Activated T-cell treated with anti-CD3 and anti-CD28 coated beads, Interleukin-2, amount 50 U/mL, for 4 hours (primary cell): Measurements from ENCODE around the gene BCAR1. TPM values are rescaled to one million over a fixed set of nuclear protein-coding genes. Genes with fewer than 3 reads are reported as not detected.
"Not testable (repeated sequence)": the region's sequence is repeated elsewhere in the genome, so short reads cannot be mapped to it uniquely, and the experiment has no call there.

Experiments
- ATAC-seq, 2 donors: fragments of 200-7000 bp; cut with Tn5 transposase; one replicate each; pipeline ENCODE4 v1.10.0; 2021
- DNase-seq: peaks from one replicate; pipeline ENCODE4 v3.0.0-alpha.2; 2020
- H3K27me3 Mint-ChIP-seq: one replicate; pipeline ENCODE4 v1.8.0; 2021; ENCODE audit warnings: low read depth, mixed read lengths
- H3K36me3 Mint-ChIP-seq: one replicate; pipeline ENCODE4 v1.8.0; 2022; ENCODE audit warnings: mixed read lengths; ENCODE audit not compliant: insufficient read depth
- H3K4me1 Mint-ChIP-seq: one replicate; pipeline ENCODE4 v1.8.0; 2021; ENCODE audit warnings: low read depth, mixed read lengths
- H3K4me3 Mint-ChIP-seq: one replicate; pipeline ENCODE4 v1.8.0; 2021; ENCODE audit warnings: mild to moderate bottlenecking, moderate library complexity, mixed read lengths
- H3K9me3 Mint-ChIP-seq: one replicate; pipeline ENCODE4 v1.8.0; 2021; ENCODE audit warnings: mixed read lengths
- total RNA-seq, 3 donors: library from RNA; stranded (reverse); gene quantifications; one replicate each; pipeline ENCODE4 v1.2.1, GENCODE V29; 2021

Gene BCAR1
- total RNA-seq, 3 donors from 2014 or later = 1.5 to 4.3 (median 2.9) TPM

DNA sequence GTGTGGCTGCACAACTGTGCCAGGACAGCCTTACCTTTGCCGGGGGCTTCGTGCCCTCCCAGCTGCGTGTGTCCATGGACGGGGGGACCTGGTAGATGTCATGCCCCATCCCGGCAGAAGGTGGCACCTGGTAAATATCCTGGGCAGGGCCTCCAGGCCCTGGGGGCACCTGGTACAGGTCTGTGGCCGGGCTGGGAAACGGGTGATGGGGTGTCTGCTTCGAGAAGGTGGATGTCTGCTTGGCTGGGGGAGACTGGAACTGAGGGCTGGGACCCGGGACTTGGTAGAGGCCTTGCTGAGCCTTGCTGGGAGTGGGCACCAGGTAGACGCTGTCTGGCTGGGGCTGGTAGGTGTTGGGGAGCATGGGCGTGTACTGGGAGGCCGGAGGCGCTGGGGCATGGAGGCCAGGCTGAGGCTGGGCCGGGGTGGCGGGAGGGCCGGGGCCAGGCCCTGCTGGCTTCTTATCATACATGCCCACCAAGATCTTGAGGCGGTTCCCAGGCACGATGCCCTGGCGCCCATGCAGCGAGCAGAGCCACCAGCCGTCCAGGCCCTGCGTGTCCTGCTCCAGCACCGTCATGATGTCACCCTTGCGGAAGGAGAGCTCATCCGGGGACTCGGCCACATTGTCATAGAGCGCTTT, 8.9 kb downstream of the BCAR1 start:
- not testable (repeated sequence) for H3K27me3 Mint-ChIP-seq, H3K9me3 Mint-ChIP-seq, H3K36me3 Mint-ChIP-seq, DNase-seq, H3K4me3 Mint-ChIP-seq, H3K4me1 Mint-ChIP-seq, ATAC-seq

DNA sequence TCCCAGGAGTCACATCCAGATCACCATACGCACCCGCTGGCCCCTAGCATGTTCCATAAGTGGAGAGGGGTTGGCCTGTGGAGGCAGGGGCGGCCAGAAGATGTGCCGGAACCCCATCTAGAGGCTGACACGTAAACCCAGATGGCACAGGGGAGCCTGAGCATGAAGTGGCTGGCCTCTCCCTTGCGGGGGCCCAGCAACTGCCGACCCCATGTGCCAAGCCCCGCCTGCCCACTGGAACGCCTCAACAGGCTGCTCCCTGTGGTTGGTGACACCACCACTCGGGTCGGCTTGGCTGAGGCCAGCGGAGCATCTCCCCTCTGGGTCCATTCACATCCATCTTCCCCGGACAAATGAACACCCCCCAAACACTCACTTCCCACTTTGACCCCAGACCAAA, 9.5 kb downstream of the BCAR1 start:
- ATAC-seq (no peak), DNase-seq (no peak)
- Mint-ChIP-seq H3K4me3 (no peak overlapping the region), H3K9me3 (no peaks in the 10 kb centered on the region), H3K27me3 (no peaks in the 10 kb centered on the region), H3K4me1 (no peaks in the 10 kb centered on the region), H3K36me3 (no peaks in the 10 kb centered on the region)

DNA sequence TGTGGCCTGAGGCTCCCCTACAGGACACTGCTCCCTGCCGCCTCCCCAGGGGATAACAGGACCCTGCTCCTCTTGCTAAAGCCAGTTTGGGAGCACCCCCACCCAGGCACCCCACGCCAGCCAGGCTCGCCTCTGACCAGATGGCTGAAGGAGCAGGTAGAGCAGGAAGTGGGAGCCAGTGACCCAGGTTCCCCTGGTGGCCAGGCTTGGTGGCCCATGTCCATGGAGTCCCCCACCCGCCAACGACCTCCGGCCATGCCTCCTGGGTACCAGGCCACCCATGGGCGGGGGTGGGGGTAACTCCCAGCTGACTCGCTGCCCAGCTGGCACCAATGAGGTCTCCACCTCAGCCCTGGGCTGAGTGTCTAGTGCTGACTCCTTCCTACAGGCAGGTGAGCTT, 10.0 kb downstream of the BCAR1 start:
- Mint-ChIP-seq H3K4me3 (no peak overlapping the region), H3K36me3 (no peaks in the 10 kb centered on the region), H3K9me3 (no peaks in the 10 kb centered on the region), H3K4me1 (no peaks in the 10 kb centered on the region), H3K27me3 (no peaks in the 10 kb centered on the region)
- DNase-seq (no peak), ATAC-seq (no peak)

DNA sequence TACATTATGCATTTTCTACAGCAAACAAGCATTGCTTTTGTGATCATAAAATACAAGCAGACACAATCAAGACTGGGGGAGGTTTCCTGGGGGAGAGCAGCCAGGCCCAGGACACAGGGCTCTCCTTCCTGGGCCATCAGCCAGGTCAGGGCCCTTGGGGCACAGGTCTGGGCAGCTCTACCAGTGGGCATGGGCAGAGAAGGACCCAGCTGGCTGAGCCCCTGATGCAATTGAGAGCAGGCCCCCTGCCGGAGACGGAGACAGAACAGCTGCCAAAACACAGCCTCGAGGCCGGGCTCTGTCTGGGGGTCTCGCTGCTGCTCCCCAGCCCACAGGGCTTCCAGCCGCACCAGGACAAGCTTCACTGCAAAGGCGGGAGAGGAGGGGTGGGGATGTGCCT, 10.8 kb downstream of the BCAR1 start:
- not testable (repeated sequence) for DNase-seq, H3K36me3 Mint-ChIP-seq, H3K4me3 Mint-ChIP-seq, H3K4me1 Mint-ChIP-seq, ATAC-seq, H3K27me3 Mint-ChIP-seq, H3K9me3 Mint-ChIP-seq

DNA sequence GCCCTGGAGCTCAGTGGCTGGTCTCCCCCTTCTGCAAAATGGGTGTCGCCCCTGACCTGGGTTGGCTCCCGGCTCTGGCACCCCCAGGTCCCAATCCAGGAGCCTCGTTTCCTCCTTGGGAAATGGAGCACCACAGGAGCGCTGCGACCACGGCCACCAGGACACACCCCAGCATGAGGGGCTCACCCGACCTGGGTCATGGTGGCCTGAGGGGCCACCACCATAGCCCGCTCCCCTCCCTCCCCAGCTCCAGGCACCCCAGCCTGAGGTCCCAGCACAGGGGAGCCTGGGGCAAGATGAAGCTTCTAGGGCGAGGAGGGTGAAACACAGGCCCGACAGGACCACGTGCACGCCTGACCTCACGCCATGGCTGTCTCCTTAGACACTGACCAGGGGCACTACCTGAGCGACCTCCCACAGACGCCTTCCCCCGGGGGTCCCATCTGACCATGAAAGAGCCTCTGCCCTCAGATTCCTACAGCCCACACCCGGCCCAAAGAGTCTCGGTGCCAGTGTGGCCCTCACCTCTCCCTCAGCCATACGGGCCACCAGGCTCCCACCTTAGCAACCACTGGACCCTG, 11.8 kb downstream of the BCAR1 start:
- ATAC-seq (no peak), DNase-seq (no peak)
- Mint-ChIP-seq H3K27me3 (no peaks in the 10 kb centered on the region), H3K4me3 (no peak overlapping the region), H3K4me1 (no peaks in the 10 kb centered on the region), H3K9me3 (no peaks in the 10 kb centered on the region), H3K36me3 (no peaks in the 10 kb centered on the region)

DNA sequence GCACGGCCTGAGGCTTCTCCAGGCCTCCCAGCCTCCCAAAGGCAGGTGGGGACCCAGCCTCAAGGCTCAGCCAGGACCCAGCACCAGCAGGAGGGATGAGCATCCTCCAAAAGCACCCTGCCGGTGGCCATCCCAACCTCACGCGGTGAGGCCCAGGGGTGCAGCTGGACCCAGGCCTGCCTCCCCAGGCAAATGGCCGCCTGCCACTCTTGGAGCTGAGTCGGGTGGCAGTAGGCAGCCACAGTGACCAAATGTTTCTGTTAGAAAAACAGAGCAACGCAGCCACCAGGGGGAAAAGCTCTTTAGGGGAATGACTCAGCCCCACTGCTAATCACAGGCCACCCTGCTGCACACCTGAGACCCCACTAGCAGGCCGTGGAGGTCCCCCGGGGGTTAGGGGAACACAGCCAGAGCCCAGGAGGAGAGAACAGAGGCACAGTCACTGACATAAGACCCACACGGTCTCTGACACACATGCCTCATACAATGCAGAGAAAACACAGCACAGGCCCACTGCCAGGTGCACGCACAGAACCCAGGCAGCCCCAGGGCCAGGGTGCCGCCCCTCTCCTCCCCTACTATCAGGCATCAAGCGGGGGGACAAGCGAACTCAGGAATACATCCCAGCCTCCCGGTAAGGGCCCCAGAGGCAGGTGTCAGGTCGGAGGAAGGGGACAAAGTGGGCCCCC, 12.4 kb downstream of the BCAR1 start:
- Mint-ChIP-seq H3K4me1 (no peaks in the 10 kb centered on the region), H3K9me3 (no peaks in the 10 kb centered on the region), H3K4me3 (no peak overlapping the region), H3K36me3 (no peaks in the 10 kb centered on the region), H3K27me3 (no peaks in the 10 kb centered on the region)
- DNase-seq (no peak), ATAC-seq (no peak)

DNA sequence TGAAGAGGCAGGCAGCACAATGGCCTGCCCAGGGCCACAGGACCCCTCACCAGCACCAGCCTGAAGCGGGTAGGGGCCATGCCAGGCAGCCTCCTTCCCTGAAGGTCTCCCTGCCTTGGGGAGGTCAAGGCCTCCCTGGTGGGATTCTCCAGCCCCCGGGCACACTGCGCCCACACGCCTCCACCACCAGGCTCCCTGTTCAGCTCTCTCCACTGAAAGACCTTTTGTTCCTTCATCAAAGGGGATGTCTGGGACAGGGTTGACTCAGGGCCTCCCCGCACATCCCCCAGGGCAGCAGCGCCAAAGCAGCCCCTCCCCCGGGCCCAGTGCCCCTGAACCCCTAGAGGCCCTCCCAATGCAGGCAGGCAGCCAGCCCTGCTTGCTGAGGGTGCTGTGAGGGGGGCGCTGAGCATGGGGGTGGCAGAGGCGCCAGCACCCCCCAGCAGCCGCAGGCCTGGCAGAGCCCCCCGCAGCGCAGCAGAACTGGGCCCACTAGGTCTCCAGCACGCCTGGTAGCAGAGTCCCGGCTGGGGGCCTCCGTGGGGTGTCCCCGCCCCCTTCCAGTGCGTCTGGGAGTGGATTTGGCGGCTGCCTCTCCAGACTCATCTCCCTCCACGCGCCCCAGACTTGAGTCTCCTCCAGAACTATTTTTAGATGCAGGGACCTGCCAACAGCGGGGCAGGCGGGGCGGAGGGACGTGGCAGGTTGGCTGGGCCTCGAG, 13.1 kb downstream of the BCAR1 start:
- Mint-ChIP-seq H3K27me3 (no peaks in the 10 kb centered on the region), H3K4me1 (peaks cover 1% of the 10 kb centered on the region), H3K9me3 (no peaks in the 10 kb centered on the region), H3K36me3 (no peaks in the 10 kb centered on the region), H3K4me3 (no peak overlapping the region)
- DNase-seq (no peak), ATAC-seq (no peak)

DNA sequence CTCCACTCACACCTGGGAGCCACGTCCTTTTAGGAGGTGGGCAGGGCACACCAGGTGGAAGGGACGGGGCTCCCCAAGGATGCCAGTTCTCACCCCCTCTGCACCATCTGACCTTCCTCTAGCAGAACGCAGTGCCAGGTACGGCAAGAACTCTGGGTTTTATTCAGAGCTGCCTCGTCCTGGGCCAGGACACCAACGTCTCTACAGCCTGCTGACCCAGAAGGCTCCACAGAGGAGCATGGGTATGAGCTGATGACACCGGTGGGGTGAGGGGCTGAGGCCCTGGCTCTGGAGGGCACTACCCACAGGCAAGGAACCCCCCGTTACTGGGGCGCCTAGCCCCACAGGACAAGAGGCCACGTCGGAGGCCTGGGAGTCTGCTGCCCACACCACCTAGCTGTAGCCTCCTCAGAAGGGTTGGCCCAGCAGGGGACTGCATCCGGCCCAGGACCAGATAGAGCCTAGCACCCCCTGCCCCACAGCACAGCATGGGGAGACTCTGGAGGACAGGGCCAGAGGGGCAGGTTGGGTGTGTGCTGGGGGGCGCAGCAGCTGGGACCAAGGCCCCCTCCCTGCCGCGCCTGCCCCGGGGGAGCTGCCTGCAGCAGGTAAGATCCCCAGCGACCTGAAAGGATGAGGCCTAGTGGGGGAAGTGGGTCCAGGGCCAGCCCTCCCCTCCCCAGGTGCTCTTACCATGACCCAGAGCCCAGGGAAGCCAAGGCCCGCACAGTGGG, 13.9 kb downstream of the BCAR1 start:
- no peaks in the 10 kb centered on the region for H3K9me3 Mint-ChIP-seq
- H3K36me3 Mint-ChIP-seq = no peaks in the 10 kb centered on the region
- ATAC-seq (no peak), DNase-seq (no peak)
- H3K4me3 Mint-ChIP-seq = no peak overlapping the region
- no peaks in the 10 kb centered on the region for H3K27me3 Mint-ChIP-seq
- H3K4me1 Mint-ChIP-seq = peaks cover 1% of the 10 kb centered on the region

DNA sequence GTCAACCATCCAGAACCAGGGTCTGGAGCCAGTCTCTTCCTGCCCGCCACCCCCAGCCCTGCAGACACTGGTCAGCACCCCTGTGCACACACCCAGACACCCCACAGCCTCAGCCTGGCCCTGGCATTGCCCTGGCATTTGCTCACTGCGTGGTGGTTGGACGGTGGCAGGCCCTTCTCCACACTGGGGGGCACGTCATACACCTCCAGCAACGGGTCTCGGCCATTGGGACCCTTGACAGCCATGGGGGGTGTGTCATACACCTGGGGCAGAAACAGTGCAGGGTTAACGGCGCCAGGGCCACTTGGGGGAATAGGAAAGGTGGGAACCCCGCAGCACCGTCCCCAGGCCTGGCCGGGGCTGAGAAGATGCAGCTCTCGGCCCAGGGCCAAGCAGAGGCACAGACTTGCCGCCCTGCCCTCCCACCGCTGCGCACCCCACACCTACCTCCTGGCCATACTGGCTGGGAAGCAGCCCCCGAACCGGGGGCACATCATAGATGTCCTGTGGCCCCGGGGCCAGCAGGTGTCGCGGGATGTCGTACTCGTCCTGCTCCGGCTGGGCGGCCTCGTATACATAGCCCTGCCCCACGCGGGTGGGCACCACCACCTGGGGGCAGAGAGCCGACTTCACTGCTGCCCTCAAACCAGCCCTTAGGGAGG, 14.6 kb downstream of the BCAR1 start:
- no peaks in the 10 kb centered on the region for H3K36me3 Mint-ChIP-seq
- no peaks in the 10 kb centered on the region for H3K9me3 Mint-ChIP-seq

DNA sequence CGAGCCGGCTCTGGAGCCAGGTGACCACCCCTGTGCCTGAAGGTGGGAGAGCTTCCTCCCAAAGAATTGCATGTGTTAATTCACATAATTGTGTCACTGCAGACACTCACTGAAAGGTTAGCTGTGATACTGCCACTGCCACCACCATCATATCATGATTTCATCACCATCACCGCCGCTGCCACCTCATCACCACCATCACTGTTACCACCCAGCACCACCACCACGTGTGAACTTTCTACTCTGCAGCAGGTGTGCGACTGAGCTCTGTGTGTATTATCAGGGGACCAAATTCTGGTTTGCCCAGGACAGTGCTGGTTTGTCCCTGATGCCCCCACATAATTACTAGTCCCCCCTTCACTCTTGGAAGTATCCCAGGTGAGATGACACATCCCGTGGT, 15.2 kb downstream of the BCAR1 start:
- Mint-ChIP-seq H3K27me3 (peaks cover 4% of the 10 kb centered on the region), H3K4me1 (peaks cover 1% of the 10 kb centered on the region), H3K4me3 (no peak overlapping the region), H3K9me3 (no peaks in the 10 kb centered on the region), H3K36me3 (no peaks in the 10 kb centered on the region)
- ATAC-seq (peak; percentile 59 to 75), DNase-seq (no peak)

More for the DNA sequence above, 14.6 kb downstream of the BCAR1 start:
- DNase-seq = no peak
- peaks cover 1% of the 10 kb centered on the region for H3K4me1 Mint-ChIP-seq
- no peaks in the 10 kb centered on the region for H3K27me3 Mint-ChIP-seq
- no peak for ATAC-seq
- no peak overlapping the region for H3K4me3 Mint-ChIP-seq

DNA sequence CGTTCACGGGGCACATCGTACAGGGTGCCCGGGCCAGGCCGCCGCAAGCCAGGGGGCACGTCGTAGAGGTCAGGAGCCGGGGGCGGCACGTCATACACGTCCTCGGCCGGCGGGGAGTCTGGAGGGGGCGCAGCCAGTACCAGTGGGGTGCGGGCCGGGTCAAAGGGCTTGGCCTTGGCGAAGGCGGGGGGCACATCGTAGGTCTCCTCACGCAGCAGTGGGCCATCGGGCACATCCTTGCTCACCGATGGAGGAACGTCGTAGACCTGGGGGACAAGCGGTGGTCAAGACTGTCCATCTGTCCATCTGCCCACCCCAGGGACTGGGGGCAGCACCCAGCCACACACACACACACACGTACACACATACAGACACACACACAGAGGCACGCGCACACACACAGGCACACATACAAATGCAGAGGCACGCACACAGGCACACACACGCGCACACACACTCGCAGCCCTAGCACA, 15.7 kb downstream of the BCAR1 start:
- Mint-ChIP-seq H3K9me3 (no peaks in the 10 kb centered on the region), H3K4me1 (peaks cover 1% of the 10 kb centered on the region), H3K27me3 (peaks cover 7% of the 10 kb centered on the region), H3K4me3 (no peak overlapping the region), H3K36me3 (no peaks in the 10 kb centered on the region)
- DNase-seq = no peak
- ATAC-seq = no peak

DNA sequence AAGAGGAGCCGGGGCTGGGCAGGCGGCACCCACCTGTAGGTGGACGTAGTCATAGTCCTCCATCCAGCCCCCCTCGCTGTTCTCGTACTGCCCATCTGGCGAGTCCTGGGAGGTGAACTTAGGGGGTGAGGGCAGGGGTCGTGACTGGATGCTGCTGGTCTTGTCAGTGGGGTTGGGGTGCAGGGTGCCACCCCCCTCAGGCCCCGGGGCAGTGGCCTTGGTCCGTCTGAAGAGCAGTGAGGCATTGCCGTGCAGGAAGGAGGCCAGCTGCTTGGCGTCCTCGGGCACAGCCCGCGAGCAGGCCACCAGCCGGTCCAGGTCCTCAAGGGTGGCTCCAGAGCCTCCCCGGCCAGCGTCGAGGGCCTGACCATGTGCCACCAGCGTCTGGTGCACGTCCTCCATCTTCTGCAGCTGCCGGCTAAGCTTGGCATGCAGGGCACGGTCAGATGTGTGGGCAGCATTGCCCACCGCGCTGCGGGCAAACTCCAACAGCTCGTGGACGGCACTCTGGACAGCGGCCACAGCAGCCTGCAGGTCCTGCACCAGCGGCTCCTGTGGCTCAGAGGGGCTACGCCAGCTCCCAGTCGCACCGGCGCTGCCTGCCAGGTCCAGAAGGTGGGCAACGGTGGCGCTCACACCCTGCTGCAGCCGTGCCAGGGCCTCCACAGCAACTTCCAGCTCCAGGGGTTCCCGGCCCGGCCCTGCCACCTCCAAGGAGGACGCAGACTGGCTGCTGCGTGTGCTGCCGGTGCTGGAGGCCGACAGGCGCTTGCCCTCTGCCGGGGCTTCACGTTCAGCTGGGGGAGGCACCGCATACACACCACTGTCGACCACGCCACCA, 16.3 kb downstream of the BCAR1 start:
- Mint-ChIP-seq H3K9me3 (no peaks in the 10 kb centered on the region), H3K27me3 (peaks cover 7% of the 10 kb centered on the region), H3K4me1 (peaks cover 1% of the 10 kb centered on the region), H3K36me3 (no peaks in the 10 kb centered on the region), H3K4me3 (no peak overlapping the region)
- DNase-seq (no peak), ATAC-seq (no peak)

DNA sequence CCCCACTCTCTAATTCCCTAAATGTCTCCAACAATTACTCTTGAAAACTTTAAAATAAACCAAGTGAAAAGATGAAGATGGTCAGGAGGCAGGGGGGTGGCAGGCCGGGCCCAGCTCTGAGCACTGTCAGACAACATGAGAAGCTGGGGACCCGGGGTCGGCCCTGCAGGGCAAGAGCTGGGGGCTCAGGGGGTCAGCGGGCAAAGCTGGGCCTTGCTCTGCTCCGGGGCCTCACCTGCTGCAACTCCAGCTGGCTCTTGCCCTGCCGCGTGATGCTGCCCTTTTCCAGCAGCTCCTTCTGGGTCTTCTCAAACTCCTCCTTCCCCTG, 17.8 kb downstream of the BCAR1 start:
- Mint-ChIP-seq H3K9me3 (no peaks in the 10 kb centered on the region), H3K4me3 (no peak overlapping the region), H3K27me3 (peaks cover 7% of the 10 kb centered on the region), H3K4me1 (peaks cover 1% of the 10 kb centered on the region), H3K36me3 (no peaks in the 10 kb centered on the region)
- DNase-seq (no peak), ATAC-seq (no peak)
